Psoas muscle (tissue), 8 donors: ENCODE results near the gene ELAPOR1. TPM values are rescaled to one million over a fixed set of nuclear protein-coding genes. Genes with fewer than 3 reads are reported as not detected.

Experiments used
- ATAC-seq, 4 donors: fragments of 200-7000 bp; cut with Tn5 transposase; one replicate each; pipeline ENCODE4 v1.9.1; 2020; ENCODE audit warnings: moderate library complexity in 3 of 4, mild to moderate bottlenecking in 2 of 4
- DNase-seq, 2 donors: peaks; one replicate each; pipeline ENCODE4 v3.0.0-alpha.2; 2020
- H3K27ac ChIP-seq: fragments of 200-600 bp; one replicate; pipeline ENCODE4 v1.8.0; 2022
- H3K27me3 ChIP-seq, 3 donors: fragments of 200-600 bp in 1 of 3; one replicate each; pipeline versions ENCODE4 v1.6.1 to v1.8.0; 2013 to 2022; ENCODE audit warnings: low read length in 2 of 3, mild to moderate bottlenecking in 2 of 3, moderate library complexity in 1 of 3; ENCODE audit not compliant: insufficient read depth in 3 of 3
- H3K36me3 ChIP-seq, 2 donors: fragments of 200-600 bp in 1 of 2; one replicate each; pipeline versions ENCODE4 v1.6.1 to v1.8.0; 2013 to 2022; ENCODE audit warnings: low read depth in 1 of 2, mild to moderate bottlenecking in 1 of 2, moderate library complexity in 1 of 2; ENCODE audit not compliant: insufficient read depth in 1 of 2
- H3K4me1 ChIP-seq: fragments of 200-600 bp; one replicate; pipeline ENCODE4 v1.8.0; 2022
- H3K4me3 ChIP-seq: fragments of 200-600 bp; one replicate; pipeline ENCODE4 v1.8.0; 2022; ENCODE audit warnings: mild to moderate bottlenecking
- H3K9me3 ChIP-seq: fragments of 200-600 bp; one replicate; pipeline ENCODE4 v1.8.0; 2022
- WGBS, 3 donors: extraction: QIAGEN DNeasy Blood & Tissue Kit; methylation state at CpG; one replicate each; pipeline versions ENCODE4 v1.1.6 to v1.1.7; 2013; 5-methylcytosine and 5-hydroxymethylcytosine counted together
- intact Hi-C, 2 donors: fragments of 100-400 bp; cut with DNase I; formaldehyde crosslinking; loops; one replicate each; pipeline versions ENCODE4 v1.11.0 to v1.14.2; 2022
- polyA plus RNA-seq, 3 donors: library from polyadenylated mRNA; stranded (reverse); fragments of 200-250 nt; gene quantifications; one replicate each; pipeline ENCODE4 v1.2.3, GENCODE V29; 2013
- total RNA-seq, 4 donors: library from RNA; stranded (reverse); fragmentation: NEBNext Ultra II Directional in 2 of 4; extraction: Animal tissue kit (Norgen Biotek cat#: 25700) in 2 of 4; gene quantifications; one replicate each; pipeline versions ENCODE4 v1.2.1 to v1.2.4, GENCODE V29; 2021 to 2023
- TF ChIP-seq, protein P1 (sequence below): fragments of 200-600 bp; IDR thresholded peaks from one replicate; pipeline ENCODE4 v1.8.0; 2022; ENCODE audit warnings: antibody characterized with exemption
- donor health status: healthy with polysubstance abuse.
- donor health status: DM: no; HTN: no; CAD: no; lungs with moderate emphysema.
- donor health status: Bipolar disorder and iron deficiency.
- donor health status: healthy.
- donor health status: DM: yes; HTN: yes; CAD: no.
- donor health status: DM: no; HTN: no; CAD: no.
- donor health status: DM: no; HTN: no; CAD: no.
- donor health status: DM: yes; HTN: yes; CAD: no.

Gene ELAPOR1
- total and polyA plus RNA-seq, 7 donors = 0.03 to 0.46 (median 0.19) TPM; not detected in 1

DNA sequence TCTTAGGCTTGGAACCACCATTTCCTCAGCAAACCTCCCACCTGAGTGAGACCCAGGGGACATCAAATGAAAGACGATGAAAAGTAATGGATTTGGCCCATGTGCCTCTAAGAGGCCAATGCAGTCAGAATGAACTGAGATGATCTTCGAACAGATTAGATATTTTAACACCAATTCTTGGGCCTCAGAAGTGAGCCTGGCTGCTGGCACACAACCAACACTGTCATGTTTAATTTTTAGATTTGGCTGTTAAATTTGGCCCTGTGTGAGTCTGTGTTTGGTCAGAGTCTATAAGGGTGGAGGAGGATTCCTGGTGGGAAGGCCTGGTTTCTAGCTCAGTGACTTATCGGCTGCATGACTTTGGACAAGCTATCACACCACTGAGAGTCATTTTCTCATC lies 45.4 kb downstream of the ELAPOR1 start:
- H3K4me3 ChIP-seq = no peak overlapping the region
- WGBS, 3 donors = 90 to 92% (median 91%) methylated on average over 3 of the region's 3 CpGs
- no peak overlapping the region for H3K27ac ChIP-seq
- intact Hi-C loops = no loop called here
- no peaks in the 10 kb centered on the region for H3K9me3 ChIP-seq
- TF ChIP-seq, protein P1, sequence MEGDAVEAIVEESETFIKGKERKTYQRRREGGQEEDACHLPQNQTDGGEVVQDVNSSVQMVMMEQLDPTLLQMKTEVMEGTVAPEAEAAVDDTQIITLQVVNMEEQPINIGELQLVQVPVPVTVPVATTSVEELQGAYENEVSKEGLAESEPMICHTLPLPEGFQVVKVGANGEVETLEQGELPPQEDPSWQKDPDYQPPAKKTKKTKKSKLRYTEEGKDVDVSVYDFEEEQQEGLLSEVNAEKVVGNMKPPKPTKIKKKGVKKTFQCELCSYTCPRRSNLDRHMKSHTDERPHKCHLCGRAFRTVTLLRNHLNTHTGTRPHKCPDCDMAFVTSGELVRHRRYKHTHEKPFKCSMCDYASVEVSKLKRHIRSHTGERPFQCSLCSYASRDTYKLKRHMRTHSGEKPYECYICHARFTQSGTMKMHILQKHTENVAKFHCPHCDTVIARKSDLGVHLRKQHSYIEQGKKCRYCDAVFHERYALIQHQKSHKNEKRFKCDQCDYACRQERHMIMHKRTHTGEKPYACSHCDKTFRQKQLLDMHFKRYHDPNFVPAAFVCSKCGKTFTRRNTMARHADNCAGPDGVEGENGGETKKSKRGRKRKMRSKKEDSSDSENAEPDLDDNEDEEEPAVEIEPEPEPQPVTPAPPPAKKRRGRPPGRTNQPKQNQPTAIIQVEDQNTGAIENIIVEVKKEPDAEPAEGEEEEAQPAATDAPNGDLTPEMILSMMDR = no peak
- DNase-seq (no peak), ATAC-seq (no peak)
- H3K36me3 ChIP-seq = no peaks in the 10 kb centered on the region
- H3K27me3 ChIP-seq = no peaks in the 10 kb centered on the region
- H3K4me1 ChIP-seq = no peaks in the 10 kb centered on the region

DNA sequence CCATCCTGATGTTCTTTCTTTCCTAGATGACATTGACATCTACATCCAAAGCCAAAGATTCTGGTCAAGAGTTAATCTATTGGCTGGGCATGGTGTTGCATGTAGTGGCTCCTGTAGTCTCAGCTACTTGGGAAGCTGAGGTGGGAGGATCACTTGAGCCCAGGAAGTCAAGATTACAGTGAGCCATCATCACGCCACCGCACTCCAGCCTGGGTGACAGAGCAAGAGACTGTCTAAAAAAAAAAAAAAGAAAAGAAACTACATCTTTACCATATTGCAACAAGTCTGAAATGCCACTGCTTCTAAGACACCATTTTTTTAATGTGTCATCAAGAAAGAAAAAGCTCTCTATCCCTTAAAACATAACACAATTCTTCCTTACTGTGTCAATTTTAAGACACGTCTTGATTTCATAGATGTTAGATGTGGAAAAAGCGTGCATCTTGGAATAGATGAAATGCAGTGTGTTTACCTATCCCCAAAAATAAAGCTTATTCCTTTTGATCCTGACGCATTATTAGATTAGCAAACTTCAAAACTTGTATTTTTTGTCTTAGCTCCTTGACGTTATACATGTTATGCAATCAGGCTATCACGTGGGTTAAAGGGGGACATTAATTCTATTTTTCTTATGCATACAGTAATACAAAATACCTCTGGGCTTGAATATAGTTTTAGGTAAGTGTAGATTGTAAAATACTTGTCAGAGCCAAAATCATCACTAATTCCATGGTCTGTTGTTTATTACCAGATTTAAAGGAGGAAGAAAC lies 46.3 kb downstream of the ELAPOR1 start:
- H3K4me1 ChIP-seq = no peaks in the 10 kb centered on the region
- 91 to 96% (median 93%) methylated on average over 7 of the region's 7 CpGs for whole genome bisulfite sequencing, 3 donors
- H3K27me3 ChIP-seq = no peaks in the 10 kb centered on the region
- H3K36me3 ChIP-seq = no peaks in the 10 kb centered on the region
- intact Hi-C loops = no loop called here
- no peak overlapping the region for H3K27ac ChIP-seq
- ATAC-seq (no peak), DNase-seq (no peak)
- TF ChIP-seq, protein P1 = no peak
- H3K4me3 ChIP-seq = no peak overlapping the region
- H3K9me3 ChIP-seq = no peaks in the 10 kb centered on the region

DNA sequence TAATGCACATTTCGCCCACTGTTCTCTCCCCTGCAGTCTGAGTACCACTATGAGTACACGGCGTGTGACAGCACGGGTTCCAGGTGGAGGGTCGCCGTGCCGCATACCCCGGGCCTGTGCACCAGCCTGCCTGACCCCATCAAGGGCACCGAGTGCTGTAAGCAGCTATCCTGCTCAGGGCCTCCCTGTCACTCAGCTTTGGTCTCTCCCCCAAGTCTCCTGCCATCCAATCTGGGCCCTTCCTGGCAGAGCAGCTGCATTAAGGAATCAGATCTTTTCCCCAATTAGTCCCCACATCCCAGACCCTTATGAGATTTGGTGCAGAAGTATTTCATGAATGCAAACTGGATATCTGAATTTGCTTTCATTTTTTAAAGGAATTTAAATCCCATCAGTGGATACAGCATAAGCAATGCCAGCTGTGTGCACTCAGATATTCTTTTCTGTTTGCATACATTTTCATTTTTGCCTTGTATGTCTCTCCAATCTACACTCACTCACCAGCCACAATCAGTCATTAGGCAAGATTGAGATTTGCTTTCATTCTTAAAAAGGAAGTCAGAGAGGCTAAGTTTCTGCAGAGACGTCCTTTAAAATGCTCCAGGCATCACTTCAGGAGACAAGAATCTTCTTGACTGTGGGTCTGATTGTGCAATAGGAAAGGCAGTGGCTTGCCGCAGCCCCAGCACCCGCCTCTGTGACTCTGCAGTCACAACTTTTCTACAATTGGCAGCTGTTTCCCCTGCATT lies 48.1 kb downstream of the ELAPOR1 start:
- peak in 1 of 2 donors; percentile 30 for DNase-seq
- no peaks in the 10 kb centered on the region for H3K4me1 ChIP-seq
- H3K27me3 ChIP-seq = no peaks in the 10 kb centered on the region
- intact Hi-C loops = no loop called here
- TF ChIP-seq, protein P1 = no peak
- H3K36me3 ChIP-seq = no peaks in the 10 kb centered on the region
- 43 to 58% (median 46%) methylated on average over 12 of the region's 12 CpGs for WGBS, 3 donors
- no peak overlapping the region for H3K4me3 ChIP-seq
- H3K27ac ChIP-seq = no peak overlapping the region
- H3K9me3 ChIP-seq = no peaks in the 10 kb centered on the region
- ATAC-seq = peak in 3 of 4 donors; percentile 34 to 47 (median 39)

DNA sequence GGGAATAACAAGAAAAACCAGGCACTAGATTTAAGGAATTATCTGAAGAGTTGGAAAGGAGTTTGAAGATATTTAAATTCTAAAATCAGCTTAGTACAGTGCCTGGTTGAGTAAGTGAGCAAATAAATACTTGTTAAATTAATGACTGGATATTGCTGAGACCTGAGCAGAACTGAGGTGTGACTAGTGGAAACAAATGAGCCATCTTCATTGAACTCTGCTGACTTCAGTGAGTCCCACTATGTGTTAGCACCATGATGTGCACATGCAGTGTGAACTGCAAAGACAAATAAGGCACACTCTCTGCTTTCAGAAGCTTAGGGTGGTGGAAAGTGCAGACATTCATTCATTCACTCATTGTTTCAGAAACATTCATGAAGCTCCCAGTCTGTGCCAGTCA lies 48.7 kb downstream of the ELAPOR1 start:
- no peaks in the 10 kb centered on the region for H3K4me1 ChIP-seq
- H3K4me3 ChIP-seq = no peak overlapping the region
- TF ChIP-seq, protein P1 = no peak
- DNase-seq (no peak), ATAC-seq (no peak)
- H3K27ac ChIP-seq = no peak overlapping the region
- intact Hi-C loops = no loop called here
- H3K27me3 ChIP-seq = no peaks in the 10 kb centered on the region
- no peaks in the 10 kb centered on the region for H3K9me3 ChIP-seq
- H3K36me3 ChIP-seq = no peaks in the 10 kb centered on the region
